Endothelial cell of umbilical vein (primary cell): Measurements from ENCODE around the gene ST6GALNAC2. TPM values are rescaled to one million over a fixed set of nuclear protein-coding genes. Genes with fewer than 3 reads are reported as not detected.

Source experiments
- BruUV-seq: library from RNA; stranded (reverse); fragments of 400-500 nt; replicated peaks from 2 replicates; lab custom pipeline; 2021; lab: Mats Ljungman, UMichigan
- CTCF ChIA-PET: fragments of 300-600, 350-600 bp; sonication (Branson Sonifier 250); formaldehyde crosslinking; loops from one replicate; lab custom pipeline; 2021; ENCODE audit warnings: antibody characterized with exemption, inconsistent platforms; lab: Charles Lee
- POLR2A ChIA-PET: fragments of 300-600, 350-600 bp; sonication (Branson Sonifier 250); formaldehyde crosslinking; loops from one replicate; lab custom pipeline; 2021; ENCODE audit warnings: antibody characterized with exemption, inconsistent platforms; lab: Charles Lee
- DNase-seq: peaks from one replicate; pipeline ENCODE4 v3.0.0-alpha.2; 2011; ENCODE audit warnings: low read depth, low spot score
- FAIRE-seq: peaks from 2 replicates; lab custom pipeline; 2011; peaks lifted over from hg19 to GRCh38; lab: Jason Lieb, UNC
- H2AFZ ChIP-seq: 2 replicates; pipeline ENCODE4 v1.6.0; 2012; ENCODE audit warnings: low read depth, low read length, control low read depth, inconsistent platforms
- H3K27ac ChIP-seq: 2 replicates; pipeline ENCODE4 v1.5.1; 2011; ENCODE audit warnings: low read depth, mild to moderate bottlenecking, control low read depth, low read length, moderate library complexity; ENCODE audit not compliant: insufficient read depth
- H3K27me3 ChIP-seq, 2 experiments: 2 replicates each; pipeline versions ENCODE4 v1.6.0 to v1.6.1; 2011; ENCODE audit warnings: low read length in 2 of 2, mixed read lengths in 1 of 2; ENCODE audit not compliant: control insufficient read depth in 2 of 2, insufficient read depth in 2 of 2
- H3K36me3 ChIP-seq, 2 experiments: 2 replicates in 1 of 2; 3 replicates in 1 of 2; pipeline ENCODE4 v1.5.1; 2011; ENCODE audit warnings: low read length in 2 of 2, mild to moderate bottlenecking in 1 of 2, moderate library complexity in 1 of 2; ENCODE audit not compliant: control insufficient read depth in 2 of 2, insufficient read depth in 2 of 2; ENCODE audit errors: extremely low read depth in 1 of 2
- H3K4me1 ChIP-seq: 3 replicates; pipeline ENCODE4 v1.5.1; 2011; ENCODE audit warnings: mild to moderate bottlenecking, low read length; ENCODE audit not compliant: control insufficient read depth, insufficient read depth; ENCODE audit errors: extremely low read depth
- H3K4me2 ChIP-seq: 2 replicates; pipeline ENCODE4 v1.6.1; 2011; ENCODE audit warnings: low read length, control low read depth, mixed read lengths; ENCODE audit not compliant: insufficient read depth
- H3K4me3 ChIP-seq, 3 experiments: fragments of 200-600 bp in 1 of 3; sonication (generic), shearing (Covaris generic) in 1 of 3; replicated peaks in 1 of 3; 2 replicates each; pipeline ENCODE4 v1.5.1; 2011 to 2016; ENCODE audit warnings: control low read depth in 3 of 3, low read length in 3 of 3, mild to moderate bottlenecking in 2 of 3, inconsistent platforms in 1 of 3, low read depth in 1 of 3, moderate library complexity in 1 of 3; ENCODE audit not compliant: insufficient read depth in 1 of 3
- H3K79me2 ChIP-seq: 2 replicates; pipeline ENCODE4 v1.6.0; 2012; ENCODE audit warnings: low read length, inconsistent platforms; ENCODE audit not compliant: control insufficient read depth, insufficient read depth
- H3K9ac ChIP-seq: replicated peaks from 2 replicates; pipeline ENCODE3; 2011; ENCODE audit warnings: low read length, control low read depth; ENCODE audit not compliant: insufficient read depth; ENCODE audit errors: extremely low read depth
- H3K9me1 ChIP-seq: replicated peaks from 3 replicates; pipeline ENCODE4 v1.6.0; 2011; ENCODE audit warnings: mild to moderate bottlenecking, low read length; ENCODE audit not compliant: control insufficient read depth, insufficient read depth; ENCODE audit errors: extremely low read depth
- H3K9me3 ChIP-seq: replicated peaks from 2 replicates; pipeline ENCODE4 v1.5.1; 2012; ENCODE audit warnings: low read length, inconsistent platforms; ENCODE audit not compliant: control insufficient read depth, insufficient read depth
- H4K20me1 ChIP-seq: replicated peaks from 2 replicates; pipeline ENCODE3; 2011; ENCODE audit warnings: mild to moderate bottlenecking, low read length; ENCODE audit not compliant: control insufficient read depth, insufficient read depth; ENCODE audit errors: extremely low read depth
- CTCF ChIP-seq, 2 donors: IDR thresholded peaks; 1 replicate in 1 of 2; 2 replicates in 1 of 2; pipeline ENCODE4 v1.5.1; 2011; ENCODE audit warnings: low read length in 2 of 2, mild to moderate bottlenecking in 2 of 2, moderate library complexity in 2 of 2, control low read depth in 1 of 2, inconsistent platforms in 1 of 2, low read depth in 1 of 2; ENCODE audit not compliant: insufficient read depth in 1 of 2; ENCODE audit errors: extremely low read depth in 1 of 2
- EZH2 ChIP-seq: IDR thresholded peaks from 2 replicates; pipeline ENCODE4 v1.6.1; 2012; ENCODE audit warnings: borderline replicate concordance, low read depth, mild to moderate bottlenecking, moderate library complexity, low read length, inconsistent platforms; ENCODE audit not compliant: severe bottlenecking
- FOS ChIP-seq: IDR thresholded peaks from 2 replicates; pipeline ENCODE4 v1.6.1; 2011; ENCODE audit warnings: mild to moderate bottlenecking, low read length, moderate library complexity, borderline replicate concordance; ENCODE audit not compliant: insufficient read depth
- GATA2 ChIP-seq: IDR thresholded peaks from 2 replicates; pipeline ENCODE4 v1.7.0; 2011; ENCODE audit warnings: low read depth, mild to moderate bottlenecking, moderate library complexity, mixed read lengths, low read length; ENCODE audit not compliant: insufficient read length, insufficient read depth
- JUN ChIP-seq: IDR thresholded peaks from 2 replicates; pipeline ENCODE4 v1.6.1; 2011; ENCODE audit warnings: borderline replicate concordance, low read depth; ENCODE audit not compliant: insufficient read length, insufficient read depth
- MAX ChIP-seq: IDR thresholded peaks from 2 replicates; pipeline ENCODE4 v1.6.1; 2011; ENCODE audit not compliant: insufficient read depth, insufficient read length
- MYC ChIP-seq: IDR thresholded peaks from one replicate; pipeline ENCODE4 v1.6.1; 2011; ENCODE audit warnings: mild to moderate bottlenecking, low read depth, low read length
- POLR2A ChIP-seq: IDR thresholded peaks from 2 replicates; pipeline ENCODE4 v1.6.1; 2012; ENCODE audit warnings: low read depth, mild to moderate bottlenecking, control low read depth, low read length
- dilution Hi-C: fragments of 300-500 bp; cut with MboI; formaldehyde crosslinking; loops from one replicate; pipeline ENCODE4 v1.15.0; 2019; ENCODE audit warnings: low sequenced_read_pairs; ENCODE audit not compliant: extremely low pct_ligation_motif_present
- intact Hi-C: fragments of 100-400 bp; cut with micrococcal nuclease; formaldehyde crosslinking; loops from one replicate; pipeline ENCODE4 v1.10.0; 2022
- polyA plus RNA-seq, 4 experiments: library from polyadenylated mRNA; depleted of rRNA in 3 of 4; stranded (reverse) in 3 of 4; unstranded in 1 of 4; fragments of >200 nt; gene quantifications; 2 replicates each; pipeline versions ENCODE4 v1.2.1 to v1.2.3, GENCODE V29; 2011 to 2012; ENCODE audit warnings: missing spikeins in 1 of 4
- total RNA-seq: library from RNA; stranded (reverse); gene quantifications from 2 replicates; pipeline ENCODE4 v1.2.3, GENCODE V29; 2021

Gene ST6GALNAC2
- total and polyA plus RNA-seq, 2 donors (not counting 3 experiments of a cell fraction or from before 2014, with no cell fraction given) = 0.59 to 1.7 TPM

- H3K4me3 ChIP-seq = no peak overlapping the region
- TF ChIP-seq FOS (peak; percentile 50), EZH2 (no peak)
- dilution Hi-C loops (no loop called here), intact Hi-C loops (no loop called here)
- no peaks in the 10 kb centered on the region for H3K79me2 ChIP-seq
- H3K36me3 ChIP-seq = no peaks in the 10 kb centered on the region
- DNase-seq (no peak), FAIRE-seq (no peak)
- no peak overlapping the region for H3K9ac ChIP-seq
- no peaks in the 10 kb centered on the region for H3K9me1 ChIP-seq
- H3K27me3 ChIP-seq = peaks cover 0 to 2% of the 10 kb centered on the region in 2 experiments
- POLR2A ChIA-PET = no interaction called here
- CTCF ChIA-PET = interaction anchor here (1.2 to 5.2 kb wide), 2 partner anchors 11 to 77 kb away, joined by 3 to 30 read pairs; no protein-coding TSS in a partner anchor
- no TSS peak for BruUV-seq
- no peak overlapping the region for H3K4me2 ChIP-seq
- H3K9me3 ChIP-seq = no peaks in the 10 kb centered on the region
- H3K4me1 ChIP-seq = no peaks in the 10 kb centered on the region
- H4K20me1 ChIP-seq = no peaks in the 10 kb centered on the region
- H2AFZ ChIP-seq = no peak overlapping the region
- no peak overlapping the region for H3K27ac ChIP-seq
Observed at GRCh38 chr17:76635039-76635438, 49.4 kb upstream of the ST6GALNAC2 start.

GRCh38 chr17:76633628-76634328 is 48.1 kb upstream of the ST6GALNAC2 start:
- no peaks in the 10 kb centered on the region for H3K79me2 ChIP-seq
- no peaks in the 10 kb centered on the region for H3K36me3 ChIP-seq
- POLR2A ChIA-PET = no interaction called here
- H2AFZ ChIP-seq = no peak overlapping the region
- FAIRE-seq = no peak
- peaks cover 0 to 2% of the 10 kb centered on the region in 2 experiments for H3K27me3 ChIP-seq
- intact Hi-C loops = no loop called here
- H3K4me1 ChIP-seq = no peaks in the 10 kb centered on the region
- no peak for DNase-seq
- TF ChIP-seq CTCF (IDR thresholded peaks at IDR 0.05; ENCODE audit: extremely low read depth in 1 of 2, insufficient read depth in 1 of 2, low read depth in 1 of 2, low read length in 2 of 2) (no peak), MAX (no peak), MYC (no peak), EZH2 (no peak), GATA2 (no peak), POLR2A (no peak), FOS (no peak), JUN (no peak)
- CTCF ChIA-PET = interaction anchor here (1.0 to 5.2 kb wide), 3 partner anchors 10 to 76 kb away, joined by 3 to 30 read pairs (median 4); no protein-coding TSS in a partner anchor
- no peaks in the 10 kb centered on the region for H3K9me3 ChIP-seq
- H3K9ac ChIP-seq = no peak overlapping the region
- no peak overlapping the region for H3K4me2 ChIP-seq
- H3K27ac ChIP-seq = no peak overlapping the region
- dilution Hi-C loops = no loop called here
- no peaks in the 10 kb centered on the region for H3K9me1 ChIP-seq
- H4K20me1 ChIP-seq = no peaks in the 10 kb centered on the region
- no peak overlapping the region for H3K4me3 ChIP-seq
- no TSS peak for BruUV-seq
